ENCODE data around the gene GPR52.

The GPR52 gene

GRCh38 chr1:174469687-174470086 lies 21.9 kb downstream of the GPR52 start:
- no peak for FAIRE-seq

GRCh38 chr1:174479281-174479680 lies 31.5 kb downstream of the GPR52 start:
- no peak for FAIRE-seq

GRCh38 chr1:174480324-174480723 lies 32.6 kb downstream of the GPR52 start:
- FAIRE-seq, result no peak

- FAIRE-seq, result no peak
Measured at GRCh38 chr1:174491606-174492005, 43.8 kb downstream of the GPR52 start.

GRCh38 chr1:174497478-174497877 lies 49.7 kb downstream of the GPR52 start:
- no peak for FAIRE-seq

Measured in A204.1 (cell line).